ENCODE data around the gene FAM43A.

The FAM43A gene

GRCh38 chr3:194702545-194702944, 16.9 kb downstream of the FAM43A start:
- Histone ChIP-seq H3F3A (ENCODE audit: low read depth) (no peaks in the 10 kb centered on the region), H3K9ac (ENCODE audit: low read depth, low read length, poor library complexity, severe bottlenecking) (no peak overlapping the region), H3K9me2 (replicated peaks; ENCODE audit: low read depth, low read length) (no peaks in the 10 kb centered on the region), H3K36me3 (ENCODE audit: insufficient read depth, low read length) (no peaks in the 10 kb centered on the region), H3K9me3 (ENCODE audit: insufficient read depth, low read depth, low read length) (no peaks in the 10 kb centered on the region), H2AFZ (ENCODE audit: low read length) (no peak overlapping the region), H4K20me1 (ENCODE audit: insufficient read depth, low read length, poor library complexity, severe bottlenecking) (no peaks in the 10 kb centered on the region), H3K4me1 (ENCODE audit: insufficient read depth, low read length, poor library complexity, severe bottlenecking) (no peaks in the 10 kb centered on the region), H3K79me2 (ENCODE audit: insufficient read depth, low read length) (no peaks in the 10 kb centered on the region), H3K4me2 (ENCODE audit: low read depth, low read length, poor library complexity, severe bottlenecking) (no peak overlapping the region), H3K4me3 (ENCODE audit: low read length, poor library complexity, severe bottlenecking) (no peak overlapping the region), H3K27me3 (ENCODE audit: insufficient read depth, low read length, poor library complexity, severe bottlenecking) (no peaks in the 10 kb centered on the region)
- TF ChIP-seq EZH2phosphoT487 (IDR thresholded peaks at IDR 0.05; ENCODE audit: borderline replicate concordance), result no peak
- TF ChIP-seq CTCF (conservative IDR thresholded peaks at IDR 0.05; ENCODE audit: low read length), result no peak

GRCh38 chr3:194705227-194705626, 19.5 kb downstream of the FAM43A start:
- Histone ChIP-seq H3K4me2 (ENCODE audit: low read depth, low read length, poor library complexity, severe bottlenecking) (no peak overlapping the region), H3K9me3 (ENCODE audit: insufficient read depth, low read depth, low read length) (no peaks in the 10 kb centered on the region), H4K20me1 (ENCODE audit: insufficient read depth, low read length, poor library complexity, severe bottlenecking) (no peaks in the 10 kb centered on the region), H3K27me3 (ENCODE audit: insufficient read depth, low read length, poor library complexity, severe bottlenecking) (no peaks in the 10 kb centered on the region), H2AFZ (ENCODE audit: low read length) (no peak overlapping the region), H3F3A (ENCODE audit: low read depth) (no peaks in the 10 kb centered on the region), H3K9ac (ENCODE audit: low read depth, low read length, poor library complexity, severe bottlenecking) (no peak overlapping the region), H3K9me2 (replicated peaks; ENCODE audit: low read depth, low read length) (no peaks in the 10 kb centered on the region), H3K4me3 (ENCODE audit: low read length, poor library complexity, severe bottlenecking) (no peak overlapping the region), H3K79me2 (ENCODE audit: insufficient read depth, low read length) (no peaks in the 10 kb centered on the region), H3K4me1 (ENCODE audit: insufficient read depth, low read length, poor library complexity, severe bottlenecking) (no peaks in the 10 kb centered on the region), H3K36me3 (ENCODE audit: insufficient read depth, low read length) (no peaks in the 10 kb centered on the region)
- no peak for TF ChIP-seq CTCF (conservative IDR thresholded peaks at IDR 0.05; ENCODE audit: low read length)
- no peak for TF ChIP-seq EZH2phosphoT487 (IDR thresholded peaks at IDR 0.05; ENCODE audit: borderline replicate concordance)

GRCh38 chr3:194705761-194706160, 20.1 kb downstream of the FAM43A start:
- H3K36me3 ChIP-seq (ENCODE audit: insufficient read depth, low read length), result no peaks in the 10 kb centered on the region
- no peak overlapping the region for H3K4me3 ChIP-seq (ENCODE audit: low read length, poor library complexity, severe bottlenecking)
- no peaks in the 10 kb centered on the region for H3K4me1 ChIP-seq (ENCODE audit: insufficient read depth, low read length, poor library complexity, severe bottlenecking)
- no peaks in the 10 kb centered on the region for H3K79me2 ChIP-seq (ENCODE audit: insufficient read depth, low read length)
- no peaks in the 10 kb centered on the region for H3K27me3 ChIP-seq (ENCODE audit: insufficient read depth, low read length, poor library complexity, severe bottlenecking)
- no peaks in the 10 kb centered on the region for H3K9me3 ChIP-seq (ENCODE audit: insufficient read depth, low read depth, low read length)
- H3K9ac ChIP-seq (ENCODE audit: low read depth, low read length, poor library complexity, severe bottlenecking), result no peak overlapping the region
- TF ChIP-seq EZH2phosphoT487 (IDR thresholded peaks at IDR 0.05; ENCODE audit: borderline replicate concordance) (no peak), CTCF (conservative IDR thresholded peaks at IDR 0.05; ENCODE audit: low read length) (no peak)
- H2AFZ ChIP-seq (ENCODE audit: low read length), result no peak overlapping the region
- H3K9me2 ChIP-seq (replicated peaks; ENCODE audit: low read depth, low read length), result no peaks in the 10 kb centered on the region
- H3K4me2 ChIP-seq (ENCODE audit: low read depth, low read length, poor library complexity, severe bottlenecking), result no peak overlapping the region
- no peaks in the 10 kb centered on the region for H3F3A ChIP-seq (ENCODE audit: low read depth)
- H4K20me1 ChIP-seq (ENCODE audit: insufficient read depth, low read length, poor library complexity, severe bottlenecking), result no peaks in the 10 kb centered on the region

Measured in Loucy (cell line).